HG02885 (cell line): ENCODE data around the gene WDR83.
"Not testable (repeated sequence)": the region's sequence is repeated elsewhere in the genome, so short reads cannot be mapped to it uniquely, and the experiment has no call there.

Experiments used
- ATAC-seq: cut with Tn5 transposase; IDR thresholded peaks from one replicate; pipeline ENCODE4 v1.9.1; 2021; ENCODE audit warnings: mild to moderate bottlenecking; ENCODE audit not compliant: unreplicated experiment, poor library complexity

Gene WDR83

GRCh38 chr19:12681074-12681987 is 14.7 kb downstream of the WDR83 start, which contains the start of gene DHPS:
TSS of gene DHPS (minus strand) at chr19:12681880. CDS start at chr19:12681766, 114 bp downstream.
- peak; percentile 83 for ATAC-seq

- no peak for ATAC-seq
Observed at GRCh38 chr19:12685831-12686230, 19.2 kb downstream of the WDR83 start.

GRCh38 chr19:12687496-12688196 is 21.0 kb downstream of the WDR83 start, which contains the start of gene GNG14:
TSS of gene GNG14 (plus strand) at chr19:12687998. CDS start at chr19:12688049, 51 bp downstream.
- ATAC-seq: no peak

- no peak for ATAC-seq
Observed at GRCh38 chr19:12689012-12689411, 22.4 kb downstream of the WDR83 start.

GRCh38 chr19:12689581-12690216 is 23.1 kb downstream of the WDR83 start:
- no peak for ATAC-seq

GRCh38 chr19:12692960-12693359 is 26.4 kb downstream of the WDR83 start:
- no peak for ATAC-seq

GRCh38 chr19:12694641-12695040 is 28.0 kb downstream of the WDR83 start:
- no peak for ATAC-seq

GRCh38 chr19:12695096-12695495 is 28.5 kb downstream of the WDR83 start:
- no peak for ATAC-seq

- ATAC-seq: no peak
Observed at GRCh38 chr19:12695514-12695913, 28.9 kb downstream of the WDR83 start.

- ATAC-seq: peak; percentile 35
Observed at GRCh38 chr19:12695997-12696365, 29.4 kb downstream of the WDR83 start.

- peak; percentile 78 for ATAC-seq
Observed at GRCh38 chr19:12696366-12697335, 30.0 kb downstream of the WDR83 start, which contains the start of gene FBXW9. TSS of gene FBXW9 (minus strand) at chr19:12696631. CDS start at chr19:12696581, 50 bp downstream.

- ATAC-seq: not testable (repeated sequence)
Observed at GRCh38 chr19:12697425-12697824, 30.8 kb downstream of the WDR83 start.

GRCh38 chr19:12698138-12698537 is 31.5 kb downstream of the WDR83 start:
- ATAC-seq: no peak

- ATAC-seq: no peak
Observed at GRCh38 chr19:12701596-12702282, 35.1 kb downstream of the WDR83 start.

- ATAC-seq: no peak
Observed at GRCh38 chr19:12703046-12703445, 36.4 kb downstream of the WDR83 start.

GRCh38 chr19:12705169-12705568 is 38.6 kb downstream of the WDR83 start:
- ATAC-seq: no peak

- ATAC-seq: no peak
Observed at GRCh38 chr19:12705654-12706331, 39.2 kb downstream of the WDR83 start.

- ATAC-seq: no peak
Observed at GRCh38 chr19:12706332-12706718, 39.7 kb downstream of the WDR83 start.
